GM12875 (cell line): ENCODE results near the gene GTF3A.

Experiments used
- H3K4me3 ChIP-seq: one replicate; pipeline ENCODE4 v1.5.1; 2011; ENCODE audit warnings: low read depth, low read length, control low read depth
- CTCF ChIP-seq: IDR thresholded peaks from 2 replicates; pipeline ENCODE4 v1.5.1; 2011; ENCODE audit warnings: low read depth, mild to moderate bottlenecking, control low read depth, inconsistent platforms, low read length, moderate library complexity, borderline replicate concordance; ENCODE audit not compliant: insufficient read depth

Gene GTF3A

GRCh38 chr13:27432180-27432579 is 7.8 kb downstream of the GTF3A start:
- TF ChIP-seq CTCF, result no peak
- H3K4me3 ChIP-seq, result no peak overlapping the region

- TF ChIP-seq CTCF, result no peak
- H3K4me3 ChIP-seq, result no peak overlapping the region
Measured at GRCh38 chr13:27432611-27433210, 8.3 kb downstream of the GTF3A start.

GRCh38 chr13:27437126-27437525 is 12.7 kb downstream of the GTF3A start:
- no peak for TF ChIP-seq CTCF
- no peak overlapping the region for H3K4me3 ChIP-seq

- TF ChIP-seq CTCF, result no peak
- no peak overlapping the region for H3K4me3 ChIP-seq
Measured at GRCh38 chr13:27440408-27440807, 16.0 kb downstream of the GTF3A start.

GRCh38 chr13:27442071-27442647 is 17.7 kb downstream of the GTF3A start:
- TF ChIP-seq CTCF, result no peak
- H3K4me3 ChIP-seq, result no peak overlapping the region

- no peak for TF ChIP-seq CTCF
- no peak overlapping the region for H3K4me3 ChIP-seq
Measured at GRCh38 chr13:27442797-27443196, 18.4 kb downstream of the GTF3A start.

GRCh38 chr13:27446986-27447583 is 22.7 kb downstream of the GTF3A start:
- TF ChIP-seq CTCF, result no peak
- H3K4me3 ChIP-seq, result no peak overlapping the region
